H1 (cell line): Measurements from ENCODE around the gene ISY1. TPM values are rescaled to one million over a fixed set of nuclear protein-coding genes. Genes with fewer than 3 reads are reported as not detected.
"Not testable (repeated sequence)": the region's sequence is repeated elsewhere in the genome, so short reads cannot be mapped to it uniquely, and the experiment has no call there.

Experiments
- CTCF ChIA-PET: fragments of 300-600 bp; sonication (Branson Sonifier 250); formaldehyde crosslinking; loops from one replicate; lab custom pipeline; 2021; ENCODE audit not compliant: partially characterized antibody; lab: Charles Lee
- POLR2A ChIA-PET: fragments of 300-600 bp; sonication (Branson Sonifier 250); formaldehyde crosslinking; loops from one replicate; lab custom pipeline; 2021; ENCODE audit warnings: inconsistent platforms; ENCODE audit not compliant: partially characterized antibody; lab: Charles Lee
- DNase-seq, 2 experiments: peaks; one replicate each; pipeline versions ENCODE4 v3.0.0 to v3.0.0-alpha.2; 2010 to 2022; ENCODE audit warnings: low spot score in 2 of 2, low read depth in 1 of 2, mixed read lengths in 1 of 2
- FAIRE-seq: peaks from 2 replicates; lab custom pipeline; 2011; peaks lifted over from hg19 to GRCh38; lab: Jason Lieb, UNC
- H2AFZ ChIP-seq: 2 replicates; pipeline ENCODE4 v1.8.1; 2012; ENCODE audit warnings: low read length, inconsistent platforms
- H2AK5ac ChIP-seq: 2 replicates; pipeline ENCODE4 v1.6.1; 2013; ENCODE audit warnings: low read depth, low read length
- H2BK120ac ChIP-seq: replicated peaks from 2 replicates; pipeline ENCODE3; 2013; ENCODE audit warnings: low read depth, low read length, inconsistent platforms
- H2BK12ac ChIP-seq: 2 replicates; pipeline ENCODE4 v1.6.1; 2013; ENCODE audit warnings: low read depth, low read length
- H2BK15ac ChIP-seq: 2 replicates; pipeline ENCODE4 v1.6.1; 2013; ENCODE audit warnings: low read length
- H2BK20ac ChIP-seq: 2 replicates; pipeline ENCODE4 v1.6.1; 2013; ENCODE audit warnings: low read length
- H2BK5ac ChIP-seq: 2 replicates; pipeline ENCODE4 v1.6.1; 2013; ENCODE audit warnings: low read depth, low read length
- H3K14ac ChIP-seq: 2 replicates; pipeline ENCODE4 v1.6.1; 2013; ENCODE audit warnings: inconsistent platforms; ENCODE audit not compliant: insufficient read length
- H3K18ac ChIP-seq: 2 replicates; pipeline ENCODE4 v1.6.1; 2013; ENCODE audit warnings: low read length; ENCODE audit errors: extremely low read depth
- H3K23ac ChIP-seq: 2 replicates; pipeline ENCODE4 v1.6.1; 2013; ENCODE audit warnings: inconsistent platforms; ENCODE audit not compliant: insufficient read length
- H3K23me2 ChIP-seq: 2 replicates; pipeline ENCODE4 v1.6.1; 2013; ENCODE audit warnings: low read depth, low read length
- H3K27ac ChIP-seq: 2 replicates; pipeline ENCODE4 v1.6.1; 2011; ENCODE audit warnings: low read depth, low read length, inconsistent platforms
- H3K27me3 ChIP-seq, 4 experiments: replicated peaks in 1 of 4; 1 replicate in 1 of 4; 2 replicates in 3 of 4; pipeline versions ENCODE4 v1.6.1 to v1.8.1; 2011 to 2013; ENCODE audit warnings: low read length in 3 of 4, mild to moderate bottlenecking in 3 of 4, inconsistent platforms in 2 of 4, mixed read lengths in 2 of 4, moderate library complexity in 1 of 4; ENCODE audit not compliant: control insufficient read depth in 3 of 4, insufficient read depth in 3 of 4; ENCODE audit errors: extremely low read depth in 1 of 4
- H3K36me3 ChIP-seq, 4 experiments: 2 replicates each; pipeline versions ENCODE4 v1.6.1 to v1.8.1; 2011 to 2013; ENCODE audit warnings: mild to moderate bottlenecking in 4 of 4, low read length in 3 of 4, moderate library complexity in 2 of 4, control low read depth in 1 of 4, inconsistent platforms in 1 of 4; ENCODE audit not compliant: insufficient read depth in 4 of 4, control insufficient read depth in 2 of 4
- H3K4ac ChIP-seq: replicated peaks from 2 replicates; pipeline ENCODE3; 2013; ENCODE audit warnings: low read length, low read depth, mixed read lengths, inconsistent platforms; ENCODE audit not compliant: insufficient read length
- H3K4me1 ChIP-seq, 4 experiments: replicated peaks in 1 of 4; 1 replicate in 1 of 4; 2 replicates in 3 of 4; pipeline versions ENCODE4 v1.6.1 to v1.8.1; 2011 to 2013; ENCODE audit warnings: low read length in 3 of 4, inconsistent platforms in 2 of 4, mixed read lengths in 1 of 4; ENCODE audit not compliant: insufficient read depth in 4 of 4, control insufficient read depth in 3 of 4
- H3K4me2 ChIP-seq, 2 experiments: 2 replicates each; pipeline versions ENCODE4 v1.6.1 to v1.8.1; 2011 to 2013; ENCODE audit warnings: low read depth in 2 of 2, low read length in 2 of 2, control low read depth in 1 of 2, inconsistent platforms in 1 of 2, mild to moderate bottlenecking in 1 of 2; ENCODE audit not compliant: insufficient read depth in 1 of 2
- H3K4me3 ChIP-seq, 4 experiments: fragments of 200-600, 300-600 bp in 1 of 4; sonication (generic), shearing (Covaris generic), sonication (Bioruptor Twin) in 1 of 4; 2 replicates each; pipeline versions ENCODE4 v1.5.1 to v1.8.1; 2011 to 2016; ENCODE audit warnings: low read length in 4 of 4, low read depth in 3 of 4, control low read depth in 2 of 4, inconsistent platforms in 2 of 4, mild to moderate bottlenecking in 2 of 4, mixed read lengths in 1 of 4, moderate library complexity in 1 of 4; ENCODE audit not compliant: insufficient read depth in 2 of 4; ENCODE audit errors: extremely low read depth in 1 of 4
- H3K56ac ChIP-seq: replicated peaks from 2 replicates; pipeline ENCODE3; 2013; ENCODE audit warnings: low read depth, mild to moderate bottlenecking, mixed read lengths, low read length, inconsistent platforms; ENCODE audit not compliant: insufficient read length
- H3K79me1 ChIP-seq: 2 replicates; pipeline ENCODE4 v1.6.1; 2013; ENCODE audit warnings: low read depth, low read length, control low read depth
- H3K79me2 ChIP-seq, 2 experiments: 2 replicates each; pipeline versions ENCODE4 v1.6.1 to v1.8.1; 2012 to 2013; ENCODE audit warnings: low read length in 2 of 2, mild to moderate bottlenecking in 2 of 2, inconsistent platforms in 1 of 2; ENCODE audit not compliant: insufficient read depth in 2 of 2, control insufficient read depth in 1 of 2
- H3K9ac ChIP-seq, 4 experiments: replicated peaks in 1 of 4; 1 replicate in 1 of 4; 2 replicates in 3 of 4; pipeline versions ENCODE4 v1.6.1 to v1.8.1; 2011 to 2013; ENCODE audit warnings: low read depth in 3 of 4, low read length in 3 of 4, control low read depth in 2 of 4, mild to moderate bottlenecking in 2 of 4, moderate library complexity in 2 of 4, inconsistent platforms in 1 of 4; ENCODE audit errors: extremely low read depth in 1 of 4
- H3K9me3 ChIP-seq, 2 experiments: 2 replicates each; pipeline versions ENCODE4 v1.6.1 to v1.8.1; 2012 to 2013; ENCODE audit warnings: mild to moderate bottlenecking in 2 of 2, moderate library complexity in 2 of 2, control low read depth in 1 of 2, inconsistent platforms in 1 of 2, low read depth in 1 of 2, low read length in 1 of 2, mixed read lengths in 1 of 2; ENCODE audit not compliant: insufficient read depth in 2 of 2
- H4K20me1 ChIP-seq, 2 experiments: replicated peaks in 1 of 2; 2 replicates each; pipeline versions ENCODE3 to v1.8.1; 2011 to 2013; ENCODE audit warnings: inconsistent platforms in 2 of 2, low read length in 2 of 2, mild to moderate bottlenecking in 1 of 2; ENCODE audit not compliant: insufficient read depth in 2 of 2, control insufficient read depth in 1 of 2
- H4K5ac ChIP-seq: 2 replicates; pipeline ENCODE4 v1.6.1; 2013; ENCODE audit warnings: low read length, low read depth, mixed read lengths, inconsistent platforms; ENCODE audit not compliant: insufficient read length
- H4K8ac ChIP-seq: 2 replicates; pipeline ENCODE4 v1.8.0; 2013; ENCODE audit warnings: mild to moderate bottlenecking, moderate library complexity, low read length, inconsistent platforms; ENCODE audit not compliant: insufficient read depth; ENCODE audit errors: extremely low read depth
- H4K91ac ChIP-seq: replicated peaks from 2 replicates; pipeline ENCODE3; 2013; ENCODE audit warnings: low read length, mixed read lengths, inconsistent platforms; ENCODE audit not compliant: insufficient read length
- WGBS, 2 experiments: shearing (Covaris generic) in 1 of 2; methylation state at CpG; one replicate each; pipeline versions ENCODE4 v1.1.6 to v1.1.7; 2013 to 2015; ENCODE audit warnings: low lambda C conversion rate in 2 of 2, mixed read lengths in 2 of 2, inconsistent platforms in 1 of 2, low coverage in 1 of 2, missing lambda C conversion rate in 1 of 2; ENCODE audit not compliant: insufficient replicate concordance in 2 of 2, insufficient coverage in 1 of 2, insufficient read length in 1 of 2; ENCODE audit errors: extremely low coverage in 1 of 2, missing lambda C conversion rate in 1 of 2; 5-methylcytosine and 5-hydroxymethylcytosine counted together
- polyA plus RNA-seq, 7 experiments: library from polyadenylated mRNA; depleted of rRNA in 3 of 7; stranded (reverse) in 5 of 7; unstranded in 2 of 7; fragments of >200 nt in 5 of 7; fragments of 200-250 nt in 2 of 7; gene quantifications; 1 replicate in 5 of 7; 2 replicates in 1 of 7; 4 replicates in 1 of 7; pipeline versions ENCODE4 v1.2.1 to v1.2.3, GENCODE V29; 2011 to 2013; ENCODE audit warnings: missing spikeins in 2 of 7, mixed read lengths in 2 of 7
- total RNA-seq: library from RNA; stranded (reverse); fragmentation: NEBNext Ultra II Directional; extraction: Animal tissue kit (Norgen Biotek cat#: 25700); gene quantifications from 2 replicates; pipeline ENCODE4 v1.2.1, GENCODE V29; 2021

The ISY1 gene
- total and polyA plus RNA-seq, 2 of the 8 experiments (the other 6 are each of a cell fraction or from before 2014, with no cell fraction given) = 16.6 to 38.7 TPM

GRCh38 chr3:129189793-129190192, 28.9 kb upstream of the ISY1 start:
- not testable (repeated sequence) for H2BK120ac ChIP-seq, FAIRE-seq, H4K20me1 ChIP-seq, H3K27me3 ChIP-seq, H3K4me1 ChIP-seq, H4K8ac ChIP-seq, DNase-seq, H4K5ac ChIP-seq, H2BK5ac ChIP-seq, H2BK20ac ChIP-seq, H3K23me2 ChIP-seq, H2AK5ac ChIP-seq, H3K23ac ChIP-seq, H2BK15ac ChIP-seq, H4K91ac ChIP-seq, H3K14ac ChIP-seq, H3K9me3 ChIP-seq, H3K4me2 ChIP-seq, H3K18ac ChIP-seq, H3K79me2 ChIP-seq, H3K36me3 ChIP-seq, H3K27ac ChIP-seq, H3K4ac ChIP-seq, H3K4me3 ChIP-seq, H3K79me1 ChIP-seq, H2AFZ ChIP-seq, H3K56ac ChIP-seq, H2BK12ac ChIP-seq, H3K9ac ChIP-seq
- CTCF ChIA-PET = interaction anchor here (1.1 to 7.8 kb wide), 2 partner anchors 52 to 56 kb away, joined by 3 to 45 read pairs; no protein-coding TSS in a partner anchor
- 87% methylated on average over 8 of the region's 8 CpGs; no CpG with 5 or more reads in 1 of the 2 experiments for WGBS, 2 experiments
- POLR2A ChIA-PET = interaction anchor here (1.0 to 1.9 kb wide), 2 partner anchors 11 to 17 kb away, joined by 3 to 9 read pairs; no protein-coding TSS in a partner anchor
